B cell (primary cell): ENCODE measurements around the gene TMEM129.

ENCODE experiments used
- EZH2 ChIP-seq: IDR thresholded peaks from 2 replicates; pipeline ENCODE4 v1.6.1; 2012; ENCODE audit warnings: borderline replicate concordance, low read depth, mild to moderate bottlenecking, moderate library complexity, low read length; ENCODE audit not compliant: insufficient read depth, poor library complexity, severe bottlenecking
- TF ChIP-seq, protein P1 (sequence below): fragments of 200-600 bp; IDR thresholded peaks from one replicate; pipeline ENCODE4 v1.8.0; 2022; ENCODE audit warnings: antibody characterized with exemption, mild to moderate bottlenecking

DNA sequence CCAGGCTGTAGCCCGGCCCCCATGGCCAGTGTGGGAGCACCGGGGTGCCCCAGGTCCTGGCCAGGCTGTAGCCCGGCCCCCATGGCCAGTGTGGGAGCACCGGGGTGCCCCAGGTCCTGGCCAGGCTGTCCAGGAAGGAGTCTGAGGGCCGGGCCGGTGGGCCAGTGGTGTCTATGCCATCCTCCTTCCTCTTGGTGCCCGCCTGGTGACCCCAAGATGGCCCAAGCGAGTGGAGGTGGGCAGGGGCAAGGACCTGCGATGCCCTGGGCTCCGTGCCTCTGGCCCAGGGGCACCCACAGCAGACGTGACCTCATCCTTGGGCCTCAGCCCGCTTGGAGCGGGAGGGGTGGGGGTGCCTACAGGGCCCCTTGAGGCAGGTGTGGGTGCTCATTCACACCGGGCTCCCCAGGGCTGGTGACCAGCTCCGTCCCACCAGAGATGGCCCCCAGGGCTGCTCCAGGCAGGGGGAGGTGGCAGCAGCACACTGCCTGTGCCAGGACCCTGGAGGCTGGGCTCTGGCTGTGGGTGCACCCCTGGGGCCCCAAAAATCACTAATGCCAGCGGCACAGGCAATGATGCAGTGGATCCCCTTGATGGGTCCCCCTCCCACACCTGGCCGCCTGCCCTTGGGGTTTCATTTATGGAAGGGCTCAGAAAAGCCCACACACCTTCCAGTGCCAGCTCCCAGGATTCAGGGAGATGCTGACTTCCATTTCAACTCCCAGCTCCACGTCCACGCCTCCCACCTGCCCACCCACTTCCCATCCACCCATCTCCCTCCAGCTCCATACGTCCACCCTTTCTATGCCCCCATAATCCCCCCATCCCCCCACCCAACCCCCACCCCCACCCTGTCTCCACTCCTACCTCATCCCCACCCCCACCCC, 36.0 kb upstream of the TMEM129 start:
- TF ChIP-seq EZH2 = no peak
- TF ChIP-seq, protein P1, sequence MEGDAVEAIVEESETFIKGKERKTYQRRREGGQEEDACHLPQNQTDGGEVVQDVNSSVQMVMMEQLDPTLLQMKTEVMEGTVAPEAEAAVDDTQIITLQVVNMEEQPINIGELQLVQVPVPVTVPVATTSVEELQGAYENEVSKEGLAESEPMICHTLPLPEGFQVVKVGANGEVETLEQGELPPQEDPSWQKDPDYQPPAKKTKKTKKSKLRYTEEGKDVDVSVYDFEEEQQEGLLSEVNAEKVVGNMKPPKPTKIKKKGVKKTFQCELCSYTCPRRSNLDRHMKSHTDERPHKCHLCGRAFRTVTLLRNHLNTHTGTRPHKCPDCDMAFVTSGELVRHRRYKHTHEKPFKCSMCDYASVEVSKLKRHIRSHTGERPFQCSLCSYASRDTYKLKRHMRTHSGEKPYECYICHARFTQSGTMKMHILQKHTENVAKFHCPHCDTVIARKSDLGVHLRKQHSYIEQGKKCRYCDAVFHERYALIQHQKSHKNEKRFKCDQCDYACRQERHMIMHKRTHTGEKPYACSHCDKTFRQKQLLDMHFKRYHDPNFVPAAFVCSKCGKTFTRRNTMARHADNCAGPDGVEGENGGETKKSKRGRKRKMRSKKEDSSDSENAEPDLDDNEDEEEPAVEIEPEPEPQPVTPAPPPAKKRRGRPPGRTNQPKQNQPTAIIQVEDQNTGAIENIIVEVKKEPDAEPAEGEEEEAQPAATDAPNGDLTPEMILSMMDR = no peak
